GM12873 (cell line): ENCODE data around the gene PTK7.

ENCODE experiments used
- TF ChIP-seq, protein P1 (sequence below): IDR thresholded peaks from 2 replicates; pipeline ENCODE4 v1.5.1; 2012; ENCODE audit warnings: low read depth, mild to moderate bottlenecking, moderate library complexity, low read length, control low read depth; ENCODE audit not compliant: insufficient read depth; ENCODE audit errors: missing control alignments

Gene PTK7

DNA sequence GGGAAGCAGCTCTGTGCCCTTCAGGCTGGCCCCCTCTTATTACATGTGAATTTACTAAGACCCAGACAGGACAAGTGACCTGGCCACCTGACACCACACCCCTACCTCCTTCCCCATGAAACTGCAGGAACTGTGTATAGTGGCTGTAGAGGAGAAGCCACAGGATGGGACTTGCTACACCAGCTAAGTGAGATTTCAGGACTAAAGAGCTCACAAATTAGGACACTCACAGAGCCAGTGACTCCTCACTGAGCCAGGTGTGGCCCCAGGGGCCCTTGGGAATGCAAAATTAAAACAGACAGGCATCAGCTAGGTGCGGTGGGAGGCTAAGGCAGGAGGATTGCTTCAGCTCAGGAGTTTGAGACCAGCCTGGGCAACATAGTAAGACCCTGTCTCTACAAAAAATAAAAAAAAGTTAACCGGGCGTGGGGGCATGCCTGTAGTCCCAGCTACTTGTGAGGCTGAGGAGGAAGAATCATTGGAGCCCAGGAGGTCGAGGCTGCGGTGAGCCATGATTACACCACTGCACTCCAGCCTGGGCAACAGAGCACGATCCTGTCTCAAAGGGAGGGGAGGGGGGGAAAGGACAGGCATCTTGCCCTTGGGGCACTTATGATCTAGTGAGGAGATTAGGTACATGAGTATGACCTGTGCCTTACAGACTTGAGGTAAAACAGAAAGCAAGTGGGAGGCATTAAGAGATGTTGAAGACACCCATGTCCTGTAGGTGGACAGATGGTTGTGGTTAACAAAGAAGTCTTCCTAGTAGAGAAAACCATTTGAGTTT is 71.8 kb downstream of the PTK7 start:
- TF ChIP-seq, protein P1, sequence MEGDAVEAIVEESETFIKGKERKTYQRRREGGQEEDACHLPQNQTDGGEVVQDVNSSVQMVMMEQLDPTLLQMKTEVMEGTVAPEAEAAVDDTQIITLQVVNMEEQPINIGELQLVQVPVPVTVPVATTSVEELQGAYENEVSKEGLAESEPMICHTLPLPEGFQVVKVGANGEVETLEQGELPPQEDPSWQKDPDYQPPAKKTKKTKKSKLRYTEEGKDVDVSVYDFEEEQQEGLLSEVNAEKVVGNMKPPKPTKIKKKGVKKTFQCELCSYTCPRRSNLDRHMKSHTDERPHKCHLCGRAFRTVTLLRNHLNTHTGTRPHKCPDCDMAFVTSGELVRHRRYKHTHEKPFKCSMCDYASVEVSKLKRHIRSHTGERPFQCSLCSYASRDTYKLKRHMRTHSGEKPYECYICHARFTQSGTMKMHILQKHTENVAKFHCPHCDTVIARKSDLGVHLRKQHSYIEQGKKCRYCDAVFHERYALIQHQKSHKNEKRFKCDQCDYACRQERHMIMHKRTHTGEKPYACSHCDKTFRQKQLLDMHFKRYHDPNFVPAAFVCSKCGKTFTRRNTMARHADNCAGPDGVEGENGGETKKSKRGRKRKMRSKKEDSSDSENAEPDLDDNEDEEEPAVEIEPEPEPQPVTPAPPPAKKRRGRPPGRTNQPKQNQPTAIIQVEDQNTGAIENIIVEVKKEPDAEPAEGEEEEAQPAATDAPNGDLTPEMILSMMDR = no peak

DNA sequence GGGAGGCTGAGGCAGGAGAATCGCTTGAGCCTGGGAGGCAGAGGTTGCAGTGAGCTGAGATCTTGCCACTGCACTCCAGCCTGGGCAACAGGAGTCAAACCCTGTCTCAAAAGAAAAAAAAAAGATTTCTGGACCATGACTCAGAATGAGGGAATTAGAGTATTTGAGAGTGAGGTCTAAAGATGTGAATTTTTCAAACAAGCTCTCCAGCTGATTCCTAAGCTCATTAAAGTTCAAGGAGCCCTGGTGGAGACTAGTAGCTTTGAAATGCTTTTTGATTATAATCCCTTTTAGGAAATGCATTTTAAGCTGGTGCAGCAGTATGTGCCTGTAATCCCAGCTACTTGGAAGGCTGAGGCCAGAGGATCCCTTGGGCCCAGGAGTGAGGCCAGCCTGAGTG is 73.2 kb downstream of the PTK7 start:
- TF ChIP-seq, protein P1 = no peak

DNA sequence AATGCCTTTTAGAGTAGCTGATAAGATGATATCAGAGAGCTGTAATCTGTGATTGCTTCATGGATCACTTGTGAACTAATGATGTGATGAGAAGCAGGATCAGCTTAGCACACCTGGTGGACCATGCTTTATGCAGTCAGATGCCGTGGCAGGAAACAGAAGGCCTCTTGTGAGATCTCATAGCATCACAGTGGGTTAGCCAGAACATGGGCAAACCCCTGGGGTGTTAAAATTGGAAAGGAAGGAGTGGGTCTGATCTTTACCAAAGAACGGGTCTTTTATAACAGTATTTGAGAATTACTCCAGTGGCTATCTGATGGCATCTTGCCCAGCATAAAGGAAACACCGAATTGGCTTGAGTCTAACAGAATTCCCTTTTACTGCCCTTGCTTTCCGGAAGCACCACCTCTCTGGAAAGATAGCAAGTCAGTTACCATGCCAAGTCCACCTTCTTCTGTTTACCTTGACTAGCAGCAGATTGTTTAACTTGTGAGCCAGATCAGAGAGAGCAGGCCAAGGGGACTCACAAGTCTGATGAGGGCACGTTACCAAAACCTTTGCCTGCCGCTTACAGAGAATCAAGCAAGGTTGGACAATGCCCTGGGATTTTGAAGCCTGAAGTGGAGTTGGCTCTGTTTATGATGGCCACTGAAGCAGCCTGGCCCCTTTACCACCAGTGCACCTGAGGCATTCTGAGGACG is 74.1 kb downstream of the PTK7 start:
- TF ChIP-seq, protein P1 = no peak

DNA sequence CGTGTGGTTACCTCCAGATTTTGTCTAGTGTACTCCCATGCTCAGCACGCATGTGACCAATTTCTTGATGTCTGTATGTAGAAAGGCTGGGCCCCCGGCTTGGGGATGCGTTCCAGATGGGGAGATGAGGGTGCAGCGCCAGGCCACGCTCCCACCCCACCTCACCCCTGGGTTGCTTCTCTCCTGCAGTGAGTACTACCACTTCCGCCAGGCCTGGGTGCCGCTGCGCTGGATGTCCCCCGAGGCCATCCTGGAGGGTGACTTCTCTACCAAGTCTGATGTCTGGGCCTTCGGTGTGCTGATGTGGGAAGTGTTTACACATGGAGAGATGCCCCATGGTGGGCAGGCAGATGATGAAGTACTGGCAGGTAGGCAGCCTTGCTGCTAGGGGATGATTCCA is 83.5 kb downstream of the PTK7 start:
- TF ChIP-seq, protein P1 = no peak

DNA sequence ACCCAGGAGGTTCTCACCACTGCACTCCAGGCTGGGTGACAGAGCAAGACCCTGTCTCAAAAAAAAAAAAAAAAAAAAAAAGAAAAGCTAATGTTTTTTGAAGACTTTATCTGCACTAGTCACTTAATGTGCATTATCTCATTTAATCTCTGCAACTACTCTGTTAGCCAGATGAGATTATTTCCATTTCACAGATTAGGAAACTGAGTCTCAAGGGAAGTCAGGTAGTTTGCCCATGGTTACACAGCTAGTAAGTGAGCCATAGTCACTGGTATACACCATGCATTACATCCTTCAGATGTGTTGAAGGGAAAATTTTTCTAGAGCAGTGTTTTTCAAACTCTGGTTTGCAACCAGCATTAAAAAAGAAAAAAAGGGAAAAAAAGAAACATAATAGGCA is 87.8 kb downstream of the PTK7 start:
- TF ChIP-seq, protein P1 = no peak

DNA sequence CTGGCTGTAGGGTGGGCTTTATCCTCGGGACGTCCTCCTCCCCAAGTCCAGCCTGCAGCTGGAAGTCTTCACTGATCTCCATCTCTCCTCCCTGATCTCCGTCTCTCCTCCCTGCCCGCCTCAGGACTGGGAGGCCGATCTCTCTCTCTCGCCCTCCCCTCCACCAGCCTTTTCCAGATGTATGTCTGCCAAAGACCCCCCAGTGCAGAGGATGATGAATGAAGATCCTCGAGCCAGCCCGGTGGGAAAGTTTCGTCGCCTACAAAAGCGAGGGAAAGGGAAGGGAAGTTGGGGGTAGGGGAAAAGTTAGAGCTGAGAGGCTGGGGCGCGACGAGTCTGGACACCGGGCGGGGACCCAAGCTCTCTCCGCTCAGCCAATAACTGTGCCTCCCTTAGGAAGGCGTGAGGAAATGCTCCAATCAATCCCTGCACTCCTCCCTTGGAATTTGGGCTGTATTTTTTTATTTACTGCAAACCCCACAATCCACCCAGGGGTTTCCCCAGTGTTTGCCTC is 94.4 kb downstream of the PTK7 start:
- TF ChIP-seq, protein P1 = no peak

DNA sequence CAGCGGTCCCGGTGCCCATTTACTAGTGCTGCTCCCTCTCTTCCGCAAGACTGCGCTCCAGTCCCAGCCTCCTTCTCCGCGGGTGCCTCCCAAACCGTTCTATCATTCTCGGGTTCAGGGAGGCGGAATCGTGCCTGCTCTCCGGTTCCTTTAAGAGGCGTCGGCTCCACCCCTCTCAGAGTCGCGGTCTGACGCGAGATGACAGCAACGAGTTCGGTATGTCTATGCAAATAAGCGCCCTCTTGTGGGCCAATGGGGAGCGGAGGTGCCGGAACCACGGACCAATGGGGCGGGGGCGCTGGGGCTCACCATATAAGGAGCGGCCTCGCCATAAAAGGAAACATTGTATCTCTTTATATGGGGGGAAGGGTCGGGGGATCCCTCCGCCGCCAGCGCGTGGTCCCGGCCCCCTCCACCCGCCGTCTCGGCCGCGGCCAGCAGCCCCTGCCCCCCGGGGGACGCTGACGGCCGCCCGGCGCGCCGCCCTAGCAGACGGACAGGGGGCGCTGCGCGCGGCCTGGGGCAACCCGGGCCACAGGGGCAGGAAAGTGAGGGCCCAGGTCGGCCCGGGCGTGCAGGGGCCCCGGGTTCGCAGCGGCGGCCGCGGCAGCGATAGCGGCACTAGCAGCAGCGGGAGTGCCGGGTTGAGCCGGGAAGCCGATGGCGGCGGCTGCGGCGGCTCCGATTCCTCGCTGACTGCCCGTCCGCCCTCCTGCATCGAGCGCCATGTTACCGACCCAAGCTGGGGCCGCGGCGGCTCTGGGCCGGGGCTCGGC is 95.0 kb downstream of the PTK7 start, which contains the start of gene SRF:
Gene SRF (plus strand): TSS at position 339 of the 776 bp plus-strand sequence. CDS start 388 bp downstream, at position 727.
- TF ChIP-seq, protein P1 = peak; percentile 63
